A673 (cell line): ENCODE data around the gene IFI16.

Source experiments
- CTCF ChIP-seq: fragments of 300-800, 200-600 bp; sonication (generic); conservative IDR thresholded peaks from 2 replicates; pipeline ENCODE4 v1.5.1; 2017; ENCODE audit warnings: low read depth, mild to moderate bottlenecking, antibody characterized with exemption, low read length, moderate library complexity, mixed read lengths
- EZH2 ChIP-seq: fragments of 200-600 bp; sonication (generic); IDR thresholded peaks from 2 replicates; pipeline ENCODE4 v1.6.1; 2017; ENCODE audit warnings: borderline replicate concordance, low read depth, mild to moderate bottlenecking, mixed read lengths, antibody characterized with exemption, low read length; ENCODE audit not compliant: poor library complexity, severe bottlenecking

DNA sequence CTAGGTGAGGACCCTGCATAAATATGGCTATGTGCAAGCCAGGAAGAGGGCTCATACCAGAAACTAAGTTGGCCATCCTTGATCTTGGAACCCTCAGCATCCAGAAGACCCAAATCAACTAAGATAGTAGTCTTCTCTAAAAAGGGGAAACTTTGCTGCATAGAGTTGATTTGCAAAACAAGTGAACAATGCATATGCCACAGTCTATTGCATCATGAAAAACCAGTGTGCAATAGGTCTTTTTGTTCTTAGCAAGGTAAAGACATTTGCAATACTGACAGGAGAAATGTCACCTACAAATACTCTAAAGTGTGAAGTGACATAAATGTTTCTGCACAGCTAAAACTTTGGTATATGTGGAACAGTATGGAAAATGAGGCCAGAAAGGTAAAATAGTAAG is 2.0 kb upstream of the IFI16 start:
- TF ChIP-seq CTCF (no peak), EZH2 (no peak)
